Gastrocnemius medialis (tissue), 4 donors: Measurements from ENCODE around the gene ORAI1. TPM values are rescaled to one million over a fixed set of nuclear protein-coding genes. Genes with fewer than 3 reads are reported as not detected.
A peak's percentile ranks its signal among the peaks of the same experiment; 100 is the strongest.

ENCODE experiments used
- ATAC-seq, 2 donors: fragments of 150-250 bp; one replicate each; pipeline ENCODE4 v1.9.1; 2016
- DNase-seq, 2 donors: peaks; one replicate each; pipeline ENCODE4 v3.0.0-alpha.2; 2019
- H3K27ac ChIP-seq, 4 donors: fragments of 200-600 bp; sonication (generic); 1 replicate in 1 of 4; 2 replicates in 3 of 4; pipeline ENCODE4 v1.5.1; 2016 to 2018; ENCODE audit warnings: mild to moderate bottlenecking in 2 of 4, moderate library complexity in 1 of 4
- H3K27me3 ChIP-seq, 3 donors: fragments of 200-600 bp; sonication (generic) in 2 of 3; 1 replicate in 1 of 3; 2 replicates in 2 of 3; pipeline versions ENCODE4 v1.5.1 to v1.6.0; 2016 to 2019; ENCODE audit warnings: mild to moderate bottlenecking in 1 of 3, moderate library complexity in 1 of 3
- H3K36me3 ChIP-seq, 2 donors: fragments of 200-600 bp; sonication (generic) in 1 of 2; one replicate each; pipeline ENCODE4 v1.5.1; 2017 to 2018
- H3K4me1 ChIP-seq, 2 donors: fragments of 200-600 bp; sonication (generic) in 1 of 2; one replicate each; pipeline ENCODE4 v1.5.1; 2016 to 2017; ENCODE audit warnings: mild to moderate bottlenecking in 2 of 2
- H3K4me3 ChIP-seq, 4 donors: fragments of 200-600 bp; sonication (generic) in 3 of 4; 1 replicate in 1 of 4; 2 replicates in 3 of 4; pipeline ENCODE4 v1.5.1; 2016 to 2019; ENCODE audit warnings: mild to moderate bottlenecking in 2 of 4
- H3K9me3 ChIP-seq, 3 donors: fragments of 200-600 bp; sonication (generic) in 2 of 3; 1 replicate in 1 of 3; 2 replicates in 2 of 3; pipeline ENCODE4 v1.5.1; 2016 to 2019
- CTCF ChIP-seq, 5 experiments: fragments of 450-650 bp in 3 of 5; fragments of 200-600 bp in 2 of 5; sonication (generic) in 2 of 5; IDR thresholded peaks in 4 of 5; conservative IDR thresholded peaks in 1 of 5; 1 replicate in 4 of 5; 2 replicates in 1 of 5; pipeline ENCODE4 v1.5.1; 2016 to 2019; ENCODE audit warnings: antibody characterized with exemption in 5 of 5, mild to moderate bottlenecking in 3 of 5, moderate library complexity in 3 of 5
- POLR2A ChIP-seq, 2 donors: fragments of 450-650 bp; IDR thresholded peaks; one replicate each; pipeline ENCODE4 v1.6.1; 2017; ENCODE audit warnings: antibody characterized with exemption in 2 of 2, mild to moderate bottlenecking in 2 of 2, moderate library complexity in 2 of 2
- in situ Hi-C, 4 donors: fragments of 200-750 bp; cut with MboI; loops; one replicate each; pipeline versions ENCODE4 v1.15.0 to v1.8.0; 2017; ENCODE audit warnings: low sequenced_read_pairs in 4 of 4
- intact Hi-C: fragments of 100-400 bp; cut with DNase I; formaldehyde crosslinking; loops from one replicate; pipeline ENCODE4 v1.15.1; 2023; ENCODE audit warnings: low total_unique reads
- total RNA-seq, 4 donors: library from RNA; depleted of rRNA; stranded (reverse); fragments of >200 nt; gene quantifications; one replicate each; pipeline versions ENCODE4 v1.1.0 to v1.2.3, GENCODE V29; 2016

The ORAI1 gene
- total RNA-seq, 4 donors from 2014 or later, result 9.9 to 29.0 (median 16.4) TPM

GRCh38 chr12:121614872-121615467 lies 11.4 kb upstream of the ORAI1 start:
- Histone ChIP-seq H3K27ac (peak overlapping the region in 3 of 4 donors; percentile 10 to 34 (median 33)), H3K4me3 (no peak overlapping the region), H3K9me3 (no peaks in the 10 kb centered on the region), H3K27me3 (no peaks in the 10 kb centered on the region), H3K36me3 (no peaks in the 10 kb centered on the region), H3K4me1 (peaks cover 10 to 13% of the 10 kb centered on the region in 2 donors)
- in situ Hi-C loops, result no loop called here
- no peak for ATAC-seq
- TF ChIP-seq POLR2A (IDR thresholded peaks at IDR 0.05) (no peak), CTCF (IDR thresholded peaks at IDR 0.05 in 4 of 5, conservative IDR thresholded peaks at IDR 0.05 in 1 of 5) (no peak)
- intact Hi-C loops, result no loop called here
- DNase-seq, result no peak

- in situ Hi-C loops (no loop called here), intact Hi-C loops (no loop called here)
- no peak for TF ChIP-seq POLR2A (IDR thresholded peaks at IDR 0.05)
- TF ChIP-seq CTCF (IDR thresholded peaks at IDR 0.05 in 4 of 5, conservative IDR thresholded peaks at IDR 0.05 in 1 of 5), result no peak
- DNase-seq (no peak), ATAC-seq (no peak)
- Histone ChIP-seq H3K9me3 (no peaks in the 10 kb centered on the region), H3K27ac (no peak overlapping the region), H3K36me3 (no peaks in the 10 kb centered on the region), H3K4me1 (no peaks in the 10 kb centered on the region), H3K27me3 (no peaks in the 10 kb centered on the region), H3K4me3 (no peak overlapping the region)
These were observed 7.6 kb upstream of the ORAI1 start for GRCh38 chr12:121618659-121619233.

DNA sequence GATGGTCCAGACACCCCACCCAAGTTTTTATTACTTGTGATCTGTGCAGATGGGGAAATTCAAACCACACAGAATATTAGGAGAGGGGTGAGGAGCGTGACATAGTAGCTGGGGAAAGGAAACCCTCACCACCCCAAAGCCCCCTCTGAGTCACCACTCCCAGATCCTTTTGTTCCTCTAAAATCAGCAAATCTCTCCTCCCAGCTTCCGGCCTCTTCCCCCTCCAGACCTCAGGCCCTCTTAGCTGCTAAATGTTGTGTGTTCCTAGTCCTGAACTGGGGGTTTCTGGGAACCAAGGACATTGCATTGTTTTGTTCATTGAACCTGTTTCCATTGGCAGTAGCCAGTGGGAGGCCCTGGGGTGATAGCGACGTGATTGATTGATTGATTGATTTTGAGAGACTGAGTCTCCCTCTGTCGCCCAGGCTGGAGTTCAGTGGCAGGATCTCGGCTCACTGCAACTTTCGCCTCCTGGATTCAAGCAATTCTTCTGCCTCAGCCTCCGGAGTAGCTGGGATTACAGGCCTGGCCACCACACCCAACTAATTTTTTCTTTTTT lies 5.9 kb upstream of the ORAI1 start:
- Histone ChIP-seq H3K9me3 (no peaks in the 10 kb centered on the region), H3K36me3 (no peaks in the 10 kb centered on the region), H3K4me1 (peaks cover 3 to 6% of the 10 kb centered on the region in 2 donors), H3K4me3 (no peak overlapping the region), H3K27ac (no peak overlapping the region), H3K27me3 (no peaks in the 10 kb centered on the region)
- intact Hi-C loops, result no loop called here
- TF ChIP-seq POLR2A (IDR thresholded peaks at IDR 0.05), result no peak
- no peak for TF ChIP-seq CTCF (IDR thresholded peaks at IDR 0.05 in 4 of 5, conservative IDR thresholded peaks at IDR 0.05 in 1 of 5)
- in situ Hi-C loops, result loop anchor here in 2 of 4 donors (5.0 to 10.0 kb wide), 3 partner anchors 46 to 66 kb away; no protein-coding TSS in a partner anchor
- DNase-seq (no peak), ATAC-seq (no peak)

GRCh38 chr12:121626853-121627640 lies 717 bp downstream of the ORAI1 start:
- intact Hi-C loops, result loop anchor here (1.0 to 5.0 kb wide), 5 partner anchors 47 to 1335 kb away; partner anchors contain the start of genes RNU4-1 and RNU4-2
- H3K27ac ChIP-seq, result peak overlapping the region; percentile 93 to 96 (median 96)
- H3K36me3 ChIP-seq, result no peaks in the 10 kb centered on the region
- DNase-seq (peak; percentile 34 to 54), ATAC-seq (peak; percentile 53 to 57)
- H3K4me1 ChIP-seq, result peaks cover 49 to 60% of the 10 kb centered on the region in 2 donors
- H3K4me3 ChIP-seq, result peak overlapping the region; percentile 72 to 86 (median 80)
- in situ Hi-C loops, result loop anchor here in 2 of 4 donors (10.0 kb wide), 2 partner anchors 52 to 72 kb away; no protein-coding TSS in a partner anchor
- peak in 2 of 5 experiments; percentile 5 for TF ChIP-seq CTCF (IDR thresholded peaks at IDR 0.05 in 4 of 5, conservative IDR thresholded peaks at IDR 0.05 in 1 of 5)
- TF ChIP-seq POLR2A (IDR thresholded peaks at IDR 0.05), result no peak
- H3K9me3 ChIP-seq, result no peaks in the 10 kb centered on the region
- no peaks in the 10 kb centered on the region for H3K27me3 ChIP-seq
